Measurements from ENCODE around the gene UST.

- TF ChIP-seq CTCF (optimal IDR thresholded peaks at IDR 0.05 in 1 of 3, IDR thresholded peaks at IDR 0.05 in 1 of 3, conservative IDR thresholded peaks at IDR 0.05 in 1 of 3; ENCODE audit: extremely low read depth in 1 of 3, insufficient read depth in 2 of 3, low read length in 3 of 3) (no peak), EZH2 (IDR thresholded peaks at IDR 0.05; ENCODE audit: low read length) (no peak)
These were observed 22.4 kb upstream of the UST start for GRCh38 chr6:148724428-148724827.
